Activated naive CD4-positive, alpha-beta T cell treated with anti-CD3 and anti-CD28 coated beads for 36 hours (primary cell): ENCODE measurements around the gene TRIM29. TPM values are rescaled to one million over a fixed set of nuclear protein-coding genes. Genes with fewer than 3 reads are reported as not detected.

Experiments
- CTCF ChIA-PET: fragments of 350-600 bp; sonication (Branson Sonifier 250); formaldehyde crosslinking; loops from one replicate; lab custom pipeline; 2021; ENCODE audit warnings: antibody characterized with exemption; lab: Charles Lee
- DNase-seq: peaks from one replicate; pipeline ENCODE4 v3.0.0-alpha.2; 2020
- H3K27ac Mint-ChIP-seq: one replicate; pipeline ENCODE4 v1.8.0; 2021; ENCODE audit warnings: mild to moderate bottlenecking, mixed read lengths
- H3K27me3 Mint-ChIP-seq: one replicate; pipeline ENCODE4 v1.8.0; 2021; ENCODE audit warnings: low read depth, mixed read lengths
- H3K36me3 Mint-ChIP-seq: one replicate; pipeline ENCODE4 v1.8.0; 2021; ENCODE audit warnings: low read depth, mixed read lengths
- H3K4me1 Mint-ChIP-seq: one replicate; pipeline ENCODE4 v1.8.0; 2021; ENCODE audit warnings: low read depth, mixed read lengths
- H3K4me3 Mint-ChIP-seq: one replicate; pipeline ENCODE4 v1.8.0; 2021; ENCODE audit warnings: mild to moderate bottlenecking, moderate library complexity, mixed read lengths
- H3K9me3 Mint-ChIP-seq: one replicate; pipeline ENCODE4 v1.8.0; 2021; ENCODE audit warnings: mixed read lengths
- intact Hi-C: fragments of 100-400 bp; cut with micrococcal nuclease; formaldehyde crosslinking; loops from one replicate; pipeline ENCODE4 v1.15.1; 2023
- total RNA-seq, 2 experiments: library from RNA; stranded (reverse); gene quantifications; one replicate each; pipeline ENCODE4 v1.2.3, GENCODE V29; 2021

TRIM29 gene
- total RNA-seq, 2 experiments from 2014 or later, result not detected

DNA sequence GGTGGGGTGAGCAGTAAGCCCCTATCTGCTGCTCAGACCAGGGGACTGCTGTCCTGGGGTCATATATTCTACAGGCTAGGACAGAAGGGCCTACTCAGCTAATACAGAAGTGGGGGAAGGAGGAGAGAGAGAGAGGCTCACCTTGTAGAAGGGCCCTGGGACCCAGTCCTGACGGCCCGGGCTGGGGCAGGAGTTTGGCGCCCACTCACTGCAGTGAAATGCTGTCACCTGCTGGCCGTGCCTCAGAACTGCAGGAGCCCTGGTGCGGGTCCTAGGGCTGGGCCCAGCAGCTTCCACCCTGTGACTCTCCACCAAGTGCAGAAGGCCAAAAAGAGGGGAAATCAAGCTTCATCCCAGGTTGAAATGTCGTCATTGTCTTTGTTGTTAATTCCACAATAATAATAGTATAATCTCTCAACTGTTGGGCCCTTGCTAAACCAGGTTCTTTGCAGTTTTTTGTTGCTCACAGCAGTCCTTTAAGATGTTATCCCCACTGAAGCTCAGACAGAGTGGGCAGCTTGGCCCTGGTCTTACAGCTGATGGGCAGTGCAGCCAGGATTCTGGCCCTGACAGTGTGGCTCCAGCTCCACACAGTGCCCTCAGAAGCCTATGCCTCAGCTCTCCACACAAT is 29.6 kb downstream of the TRIM29 start:
- Mint-ChIP-seq H3K4me3 (no peak overlapping the region), H3K36me3 (no peaks in the 10 kb centered on the region), H3K9me3 (no peaks in the 10 kb centered on the region), H3K27ac (no peak overlapping the region), H3K4me1 (no peaks in the 10 kb centered on the region), H3K27me3 (peaks cover 9% of the 10 kb centered on the region)
- CTCF ChIA-PET, result interaction anchor here (0.6 to 1.7 kb wide), 23 partner anchors 10 to 694 kb away, joined by 3 to 9 read pairs (median 3); no protein-coding TSS in a partner anchor
- intact Hi-C loops, result loop anchor here (1.0 kb wide), 4 partner anchors 379 to 627 kb away; partner anchors contain the start of gene NECTIN1
- DNase-seq, result peak; percentile 74

DNA sequence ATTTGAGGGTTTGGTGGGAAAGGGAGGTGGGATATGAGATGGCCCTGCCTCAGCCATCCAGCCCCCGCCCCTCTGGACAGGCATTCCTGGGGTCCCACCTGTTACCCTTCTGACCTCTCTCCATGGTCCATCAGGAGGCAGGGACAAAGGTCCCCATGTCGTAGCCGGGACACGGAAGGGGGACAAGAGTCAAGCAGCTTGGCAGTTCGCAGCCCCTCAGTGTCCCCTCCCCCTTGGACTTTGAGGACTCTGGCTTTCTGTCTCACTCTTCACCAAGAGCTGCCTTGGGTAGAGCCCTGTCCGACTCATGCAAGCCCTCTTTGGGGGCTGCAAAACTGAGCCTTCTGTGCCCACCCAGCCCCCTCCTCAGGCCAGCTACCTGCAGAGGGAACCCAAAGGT is 30.2 kb downstream of the TRIM29 start:
- Mint-ChIP-seq H3K27me3 (peaks cover 9% of the 10 kb centered on the region), H3K27ac (no peak overlapping the region), H3K36me3 (no peaks in the 10 kb centered on the region), H3K4me1 (no peaks in the 10 kb centered on the region), H3K4me3 (no peak overlapping the region), H3K9me3 (no peaks in the 10 kb centered on the region)
- intact Hi-C loops, result loop anchor here (1.0 kb wide), 4 partner anchors 378 to 626 kb away; partner anchors contain the start of gene NECTIN1
- CTCF ChIA-PET, result interaction anchor here (0.5 to 1.7 kb wide), 14 partner anchors 11 to 692 kb away, joined by 3 to 8 read pairs (median 4); no protein-coding TSS in a partner anchor
- no peak for DNase-seq

DNA sequence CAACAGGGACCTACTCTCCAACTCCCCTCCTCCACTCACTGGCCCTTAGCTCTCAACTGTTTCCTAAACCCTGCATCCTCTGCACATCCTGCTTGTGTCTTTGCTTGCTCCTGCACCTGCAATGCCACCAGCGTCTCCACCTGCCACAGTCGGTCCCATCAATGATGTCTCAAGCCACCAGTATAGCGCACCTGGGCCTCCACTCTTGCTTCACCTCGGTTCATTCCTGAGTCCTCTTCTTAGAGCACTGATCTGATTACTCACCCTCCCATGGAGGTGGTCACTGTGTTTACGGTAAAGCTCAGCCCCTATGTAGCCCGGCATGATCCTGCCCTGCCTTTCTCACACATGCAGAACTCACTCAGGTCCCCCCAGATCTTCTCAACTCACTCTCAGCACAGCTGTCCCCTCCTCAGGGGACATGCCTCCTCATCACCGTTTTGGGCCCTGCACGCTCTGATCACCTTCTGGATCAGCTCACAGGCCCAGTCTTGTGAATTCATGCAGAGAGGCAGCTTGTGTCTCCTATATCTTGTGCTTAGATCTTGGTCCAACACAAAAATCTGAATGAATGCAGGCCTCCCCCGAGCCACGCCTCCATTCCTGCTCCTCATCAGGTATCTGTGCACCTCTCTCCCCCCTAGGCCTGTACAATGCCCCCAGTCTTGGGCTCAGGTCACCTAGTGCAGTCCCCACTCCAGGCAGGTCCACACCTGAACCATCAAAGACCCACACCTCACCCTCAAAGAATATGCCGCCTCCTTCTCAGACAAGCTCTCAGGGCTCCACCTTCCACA is 31.4 kb downstream of the TRIM29 start:
- Mint-ChIP-seq H3K4me1 (no peaks in the 10 kb centered on the region), H3K9me3 (no peaks in the 10 kb centered on the region), H3K4me3 (no peak overlapping the region), H3K36me3 (no peaks in the 10 kb centered on the region), H3K27ac (no peak overlapping the region), H3K27me3 (peaks cover 9% of the 10 kb centered on the region)
- CTCF ChIA-PET, result interaction anchor here (0.8 kb wide), 1 partner anchor 27 kb away, joined by 3 read pairs; no protein-coding TSS in a partner anchor
- DNase-seq, result no peak
- intact Hi-C loops, result no loop called here

DNA sequence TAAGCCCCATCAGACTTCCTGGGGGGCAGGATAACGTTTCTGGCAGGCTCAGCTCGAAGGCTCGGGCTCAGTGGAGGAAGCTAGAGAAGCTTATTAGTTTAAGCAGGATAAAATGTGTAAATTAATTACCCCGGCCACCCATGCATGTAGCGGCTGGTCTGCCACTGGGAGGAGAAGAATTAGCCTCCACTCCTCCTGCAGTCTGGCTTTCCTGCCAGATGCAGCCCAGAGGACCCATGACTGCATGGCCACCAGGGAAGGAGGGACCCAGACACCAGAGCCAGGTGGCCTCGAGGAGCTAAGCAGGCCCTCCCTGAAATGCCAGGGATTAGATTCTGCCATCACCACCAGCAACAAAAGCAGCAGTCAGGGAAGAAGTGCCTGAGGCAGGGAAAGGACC is 32.3 kb downstream of the TRIM29 start:
- intact Hi-C loops, result no loop called here
- peaks cover 9% of the 10 kb centered on the region for H3K27me3 Mint-ChIP-seq
- CTCF ChIA-PET, result no interaction called here
- H3K36me3 Mint-ChIP-seq, result no peaks in the 10 kb centered on the region
- H3K4me1 Mint-ChIP-seq, result no peaks in the 10 kb centered on the region
- H3K4me3 Mint-ChIP-seq, result no peak overlapping the region
- no peak overlapping the region for H3K27ac Mint-ChIP-seq
- DNase-seq, result no peak
- H3K9me3 Mint-ChIP-seq, result no peaks in the 10 kb centered on the region

DNA sequence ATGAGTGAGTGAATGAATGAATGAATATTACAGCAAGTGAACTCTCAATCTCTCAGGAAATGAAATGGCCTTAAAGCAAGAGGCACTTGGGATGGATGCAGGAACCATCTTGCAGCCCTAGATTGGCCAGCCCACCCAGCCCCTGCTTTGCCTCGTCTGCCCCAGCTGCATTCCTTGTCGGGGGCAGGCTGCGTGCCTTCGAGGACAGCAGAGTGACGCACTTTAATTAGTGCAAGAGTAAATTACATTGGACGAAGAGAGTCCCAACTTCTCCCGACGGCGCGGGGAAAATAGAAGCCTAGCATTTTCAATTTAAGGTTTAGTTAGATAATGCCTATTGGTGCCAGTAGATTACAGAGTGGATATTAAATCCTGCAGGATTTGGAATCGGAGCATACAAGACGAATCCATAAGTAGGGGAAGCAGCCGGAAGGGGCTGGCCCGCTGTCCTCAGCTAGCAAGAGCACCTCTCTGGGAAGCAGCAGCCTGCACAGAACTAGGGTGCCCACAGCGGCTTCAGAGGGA is 33.8 kb downstream of the TRIM29 start:
- no peak for DNase-seq
- no peak overlapping the region for H3K4me3 Mint-ChIP-seq
- H3K27me3 Mint-ChIP-seq, result peaks cover 17% of the 10 kb centered on the region
- no peaks in the 10 kb centered on the region for H3K9me3 Mint-ChIP-seq
- CTCF ChIA-PET, result no interaction called here
- no peaks in the 10 kb centered on the region for H3K36me3 Mint-ChIP-seq
- no peak overlapping the region for H3K27ac Mint-ChIP-seq
- H3K4me1 Mint-ChIP-seq, result no peaks in the 10 kb centered on the region
- intact Hi-C loops, result no loop called here

DNA sequence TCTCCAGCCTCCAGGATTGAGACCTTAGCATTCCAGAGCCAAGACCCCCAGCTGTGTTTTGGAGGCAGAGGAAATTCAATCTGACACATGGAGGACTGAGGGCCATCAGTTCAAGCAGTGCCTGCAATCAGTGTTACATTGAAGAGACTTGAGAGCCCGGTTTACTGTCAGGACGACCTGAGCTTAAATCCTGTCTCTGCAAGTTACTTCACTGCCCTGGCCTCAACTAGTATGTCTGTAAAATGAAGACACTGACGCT is 35.1 kb downstream of the TRIM29 start:
- Mint-ChIP-seq H3K4me1 (no peaks in the 10 kb centered on the region), H3K9me3 (no peaks in the 10 kb centered on the region), H3K27me3 (peaks cover 8% of the 10 kb centered on the region), H3K27ac (no peak overlapping the region), H3K4me3 (no peak overlapping the region), H3K36me3 (no peaks in the 10 kb centered on the region)
- CTCF ChIA-PET, result no interaction called here
- DNase-seq, result no peak
- intact Hi-C loops, result no loop called here

DNA sequence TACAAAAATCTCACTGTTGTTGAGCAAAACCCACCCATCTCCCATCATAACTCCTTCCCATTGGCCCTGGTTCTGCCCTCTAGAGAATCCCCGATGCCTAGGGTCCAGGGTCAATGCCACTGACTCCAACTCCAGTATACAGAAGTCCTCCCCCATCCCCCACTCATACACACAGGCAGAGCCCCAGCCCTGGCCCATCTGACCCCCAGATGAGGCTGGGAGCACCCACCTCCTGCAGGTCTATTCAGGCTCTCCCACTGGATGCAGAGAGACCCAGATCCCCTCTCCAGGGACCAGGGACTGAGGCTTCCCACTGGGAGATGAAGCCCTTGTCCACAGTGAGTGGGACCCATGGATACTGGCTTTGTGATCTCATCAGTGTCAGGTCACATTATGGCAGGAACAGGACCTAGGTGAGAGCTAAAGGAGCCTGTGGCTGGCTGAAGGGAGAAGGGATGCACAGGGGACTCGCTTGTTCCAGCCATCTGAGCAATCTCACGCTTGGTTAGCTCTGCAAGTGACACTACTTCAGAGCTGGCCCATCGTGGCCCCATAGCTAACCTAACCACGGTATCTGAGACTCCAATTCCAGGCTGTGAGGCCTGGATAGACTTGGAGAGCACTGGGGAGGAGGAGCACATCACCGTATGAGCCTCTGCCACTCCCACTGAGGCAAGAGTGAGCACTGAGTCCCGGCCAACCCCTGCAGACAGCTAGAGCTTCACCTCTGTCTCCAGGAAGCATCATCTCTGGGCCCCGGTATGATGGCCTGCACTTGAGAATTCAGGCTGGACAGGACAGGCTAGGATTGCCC is 35.7 kb downstream of the TRIM29 start:
- no peaks in the 10 kb centered on the region for H3K4me1 Mint-ChIP-seq
- H3K4me3 Mint-ChIP-seq, result no peak overlapping the region
- CTCF ChIA-PET, result no interaction called here
- peaks cover 8% of the 10 kb centered on the region for H3K27me3 Mint-ChIP-seq
- intact Hi-C loops, result no loop called here
- H3K36me3 Mint-ChIP-seq, result no peaks in the 10 kb centered on the region
- H3K9me3 Mint-ChIP-seq, result no peaks in the 10 kb centered on the region
- H3K27ac Mint-ChIP-seq, result no peak overlapping the region
- no peak for DNase-seq

DNA sequence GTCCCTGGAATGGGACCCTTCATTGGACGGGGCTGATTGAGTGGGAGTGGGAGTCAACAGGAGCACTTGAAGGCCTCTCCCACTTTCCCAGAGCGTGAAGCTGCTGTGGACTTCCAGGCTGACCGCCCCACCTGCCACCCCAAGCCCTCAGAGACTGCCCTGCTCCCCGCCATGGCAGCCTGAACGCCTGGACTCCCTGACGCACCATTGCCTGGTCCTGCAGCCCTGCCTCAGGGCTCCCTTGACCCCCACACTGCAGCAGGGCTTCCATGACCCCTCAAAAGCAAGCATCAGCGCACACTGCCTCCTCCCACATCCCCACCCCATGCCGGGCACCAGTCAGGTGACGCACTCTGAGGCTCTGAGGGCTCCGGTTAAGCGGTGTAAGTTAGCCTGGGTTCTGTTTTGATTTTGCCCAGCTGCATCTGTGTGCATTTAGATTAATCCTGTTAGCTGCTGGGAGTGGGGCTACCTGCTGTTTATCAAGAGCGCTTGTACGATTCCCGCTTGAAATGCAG is 39.4 kb downstream of the TRIM29 start:
- intact Hi-C loops, result no loop called here
- CTCF ChIA-PET, result interaction anchor here (0.7 kb wide), 1 partner anchor 37 kb away, joined by 3 read pairs; no protein-coding TSS in a partner anchor
- no peak overlapping the region for H3K27ac Mint-ChIP-seq

DNA sequence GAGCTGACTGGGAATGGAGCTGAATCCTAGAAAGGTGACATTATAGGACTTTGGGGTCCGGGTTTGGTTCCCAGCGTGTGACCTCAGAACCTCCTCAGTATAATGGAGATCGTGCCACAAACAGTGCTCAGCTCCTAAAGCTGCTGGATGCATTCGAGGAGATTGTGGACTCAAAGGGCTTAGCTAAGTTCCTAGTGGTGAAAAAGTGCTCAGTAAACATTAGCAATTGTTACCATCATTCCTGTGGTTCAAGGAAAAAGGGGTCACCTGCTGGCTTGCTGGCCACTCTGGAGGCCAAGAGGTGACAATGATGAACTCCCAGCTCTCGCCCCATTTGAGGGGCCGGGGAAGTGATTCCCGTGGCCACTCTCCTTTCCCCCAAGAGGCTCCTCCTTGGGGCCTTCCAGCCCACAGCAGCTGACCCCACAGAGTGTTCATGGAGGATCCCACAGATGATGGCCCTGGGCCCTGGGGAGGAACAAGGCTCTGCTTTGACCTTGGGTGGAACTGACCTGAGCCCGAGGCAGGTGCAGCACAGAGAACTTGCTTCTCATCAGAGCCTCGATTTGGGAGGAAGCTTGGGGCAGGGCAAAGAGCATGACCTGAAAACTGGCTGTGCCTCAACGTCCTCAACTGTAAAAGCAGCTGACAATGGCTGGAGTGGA is 40.1 kb downstream of the TRIM29 start:
- Mint-ChIP-seq H3K27me3 (peaks cover 8% of the 10 kb centered on the region), H3K4me3 (no peak overlapping the region), H3K36me3 (no peaks in the 10 kb centered on the region), H3K4me1 (no peaks in the 10 kb centered on the region), H3K27ac (no peak overlapping the region), H3K9me3 (no peaks in the 10 kb centered on the region)
- CTCF ChIA-PET, result interaction anchor here (0.7 kb wide), 1 partner anchor 15 kb away, joined by 3 read pairs; no protein-coding TSS in a partner anchor
- intact Hi-C loops, result no loop called here
- no peak for DNase-seq

More for the DNA sequence above, 39.4 kb downstream of the TRIM29 start:
- Mint-ChIP-seq H3K27me3 (peaks cover 8% of the 10 kb centered on the region), H3K4me3 (no peak overlapping the region), H3K36me3 (no peaks in the 10 kb centered on the region), H3K4me1 (no peaks in the 10 kb centered on the region), H3K9me3 (no peaks in the 10 kb centered on the region)
- no peak for DNase-seq

DNA sequence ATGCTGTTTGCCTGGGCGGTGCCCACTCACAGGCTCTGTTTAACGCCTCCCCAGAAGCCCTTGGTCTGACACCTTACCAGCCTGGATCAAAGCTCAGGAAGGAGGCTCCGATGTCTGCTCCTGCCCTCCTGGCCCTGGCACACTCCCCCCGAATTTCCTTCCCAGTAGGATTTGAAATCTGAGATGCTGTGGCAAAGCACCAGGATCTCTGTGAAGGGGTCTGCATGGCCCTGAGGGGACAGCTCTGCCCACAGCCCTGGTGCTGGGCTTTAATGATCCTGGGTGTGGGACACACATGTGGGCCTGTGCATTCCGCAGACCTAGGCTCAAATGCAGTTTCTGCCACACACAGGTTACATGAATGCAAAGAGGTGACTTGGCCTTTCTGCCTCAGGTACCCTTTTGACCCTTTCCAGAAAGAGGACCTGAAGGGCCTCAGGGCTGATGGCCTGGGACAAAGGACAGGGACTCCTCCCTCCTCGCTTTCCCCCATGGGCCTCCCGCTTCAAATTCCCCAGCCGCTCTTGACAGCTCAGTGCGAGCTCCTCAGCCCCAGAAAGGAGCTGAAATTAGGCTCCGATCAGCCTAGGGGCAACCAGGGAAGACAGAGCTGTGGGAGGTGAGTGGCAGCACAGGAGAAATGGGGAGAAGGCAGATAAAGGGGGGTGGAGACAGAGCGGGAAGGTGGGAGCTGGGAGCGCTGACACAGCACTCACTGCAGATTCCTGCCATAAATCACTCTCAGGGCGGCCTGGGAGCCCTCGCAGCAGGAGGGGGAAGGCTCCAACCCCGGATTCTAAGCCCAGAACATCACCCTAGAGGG is 41.3 kb downstream of the TRIM29 start:
- peaks cover 8% of the 10 kb centered on the region for H3K27me3 Mint-ChIP-seq
- no peak for DNase-seq
- H3K36me3 Mint-ChIP-seq, result no peaks in the 10 kb centered on the region
- intact Hi-C loops, result no loop called here
- no peak overlapping the region for H3K4me3 Mint-ChIP-seq
- no peaks in the 10 kb centered on the region for H3K9me3 Mint-ChIP-seq
- CTCF ChIA-PET, result no interaction called here
- H3K4me1 Mint-ChIP-seq, result no peaks in the 10 kb centered on the region
- no peak overlapping the region for H3K27ac Mint-ChIP-seq

DNA sequence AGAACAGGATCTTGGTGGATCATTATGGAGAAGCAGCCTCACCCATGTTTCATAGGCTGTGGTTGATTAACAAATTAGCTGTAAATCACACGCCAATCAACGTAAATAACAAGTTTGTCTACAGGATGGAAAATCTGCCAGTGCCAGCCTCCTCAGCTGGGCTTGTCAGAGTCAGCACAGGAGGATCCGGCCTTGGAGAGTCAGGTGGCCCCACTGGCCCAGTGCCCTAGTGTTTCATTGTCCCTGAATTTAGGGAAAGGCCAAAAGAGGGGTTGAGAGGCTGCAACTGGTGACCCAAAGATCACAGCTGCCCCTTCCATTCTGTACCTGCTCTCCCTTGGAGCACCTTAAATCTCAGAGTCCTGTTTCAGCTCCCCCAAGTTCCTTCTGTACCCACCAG is 42.4 kb downstream of the TRIM29 start:
- Mint-ChIP-seq H3K27ac (no peak overlapping the region), H3K9me3 (no peaks in the 10 kb centered on the region), H3K36me3 (no peaks in the 10 kb centered on the region), H3K4me3 (no peak overlapping the region), H3K27me3 (peaks cover 8% of the 10 kb centered on the region), H3K4me1 (no peaks in the 10 kb centered on the region)
- CTCF ChIA-PET, result no interaction called here
- intact Hi-C loops, result no loop called here
- DNase-seq, result no peak
